NCI-H146 (cell line): Measurements from ENCODE around the gene UBR1.
"Not testable (repeated sequence)": the region's sequence is repeated elsewhere in the genome, so short reads cannot be mapped to it uniquely, and the experiment has no call there.

ENCODE experiments used
- DNase-seq: peaks from one replicate; lab custom pipeline; 2025; lab: John Stamatoyannopoulos, UW

Gene UBR1

DNA sequence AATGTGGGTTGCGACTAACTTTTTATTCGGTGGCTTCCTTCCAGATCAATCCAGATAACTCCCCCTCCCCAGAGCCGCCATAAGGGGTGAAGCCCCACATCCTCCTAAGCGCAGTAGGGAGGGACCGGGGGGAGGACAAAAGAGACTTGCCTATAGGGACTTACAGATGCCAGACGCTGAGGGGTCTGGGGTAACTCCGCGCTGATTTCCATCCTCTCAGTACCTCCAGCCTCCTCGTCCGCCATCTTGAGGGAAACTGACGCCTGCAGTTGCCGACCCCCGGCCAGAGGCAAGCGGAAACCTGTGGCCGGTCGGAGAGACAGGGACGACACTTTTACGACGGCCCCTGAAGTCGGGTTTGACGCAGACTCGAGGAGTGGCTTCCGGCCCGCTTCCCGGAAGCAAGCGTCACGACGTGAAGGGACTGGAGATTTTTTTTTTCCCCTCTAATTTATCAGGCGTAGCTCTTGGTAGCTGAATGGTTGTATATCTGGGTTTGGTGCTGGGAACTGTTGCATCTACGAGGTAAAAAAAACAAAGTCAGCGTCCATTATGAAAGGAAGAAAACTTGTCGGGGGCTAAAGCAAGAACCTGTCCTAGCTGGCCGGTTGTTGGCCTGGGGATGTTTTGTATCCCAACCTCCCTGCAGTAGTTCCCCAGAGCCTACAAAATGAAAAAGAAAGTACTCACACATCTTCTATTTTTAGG is at the start of gene UBR1:
TSS of gene UBR1 (minus strand) at position 261 of the 708 bp plus-strand sequence. CDS start at position 245, 16 bp downstream.
- DNase-seq: peak; percentile 82

DNA sequence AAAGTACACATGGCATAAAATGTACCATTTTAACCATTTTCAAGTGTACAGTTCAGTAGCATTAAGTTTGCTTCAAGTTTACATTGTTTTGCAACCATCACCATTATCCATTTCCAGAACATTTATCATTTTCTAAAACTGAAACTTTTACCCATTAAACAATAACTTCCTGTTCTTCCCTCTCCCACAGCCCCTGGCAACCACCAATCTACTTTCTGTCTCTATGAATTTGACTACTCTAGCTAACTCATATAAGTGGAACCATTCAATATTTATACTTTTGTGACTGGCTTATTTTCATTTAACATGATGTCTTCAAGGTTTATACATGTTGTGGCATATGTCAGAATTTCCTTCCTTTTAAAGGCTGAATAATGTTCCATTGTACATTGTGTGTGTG is 47.4 kb upstream of the UBR1 start:
- no peak for DNase-seq

DNA sequence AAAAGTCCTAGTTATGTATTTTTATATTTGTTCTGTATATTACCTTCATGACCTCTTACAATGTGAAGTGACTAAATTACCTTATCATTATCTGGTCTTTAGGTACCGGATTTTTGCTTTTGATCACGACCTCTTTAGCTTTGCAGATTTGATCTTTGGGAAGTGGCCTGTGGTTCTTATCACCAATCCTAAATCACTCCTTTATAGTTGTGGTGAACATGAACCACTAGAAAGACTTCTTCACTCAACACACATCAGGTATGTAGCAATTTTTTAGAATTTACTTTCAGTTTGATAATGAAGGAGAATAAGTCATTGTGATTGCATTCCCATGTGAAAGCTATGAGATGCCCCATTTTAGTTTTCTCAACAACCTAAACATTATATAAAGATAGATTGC is 45.9 kb upstream of the UBR1 start:
- no peak for DNase-seq

DNA sequence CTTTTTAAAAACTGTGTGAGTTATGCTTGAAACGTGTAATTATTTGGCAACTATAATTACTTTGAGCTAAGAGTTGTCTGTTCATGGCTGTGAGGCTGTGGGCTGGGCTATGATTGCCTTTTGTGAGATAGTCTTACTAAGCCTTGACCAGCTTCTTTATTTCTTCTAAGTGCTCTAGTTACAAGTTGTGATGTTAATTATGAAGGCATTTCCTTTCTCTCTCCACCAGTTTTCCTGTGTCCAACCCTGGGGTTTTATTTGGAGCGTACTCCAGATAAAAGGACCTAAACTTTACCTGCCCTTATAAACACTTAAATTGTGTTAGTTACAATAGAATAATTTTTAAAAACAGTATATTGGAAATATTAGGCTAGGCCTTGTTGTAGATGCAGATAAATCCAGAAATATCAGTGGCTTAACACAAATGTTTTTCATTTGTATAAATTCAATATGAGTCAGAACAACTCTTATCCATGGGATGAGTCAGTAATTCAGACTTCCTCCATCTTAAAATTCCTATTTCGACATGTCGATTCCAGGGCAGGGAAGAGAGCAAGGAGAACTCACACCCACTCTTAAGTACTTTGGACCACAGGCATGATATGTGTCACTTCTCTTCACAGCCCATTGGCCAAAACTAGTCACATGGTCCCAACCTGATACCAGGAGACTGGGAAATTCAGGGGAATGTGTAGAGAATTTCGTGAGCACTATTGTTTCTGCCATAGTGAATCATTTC is 44.5 kb upstream of the UBR1 start:
- DNase-seq: no peak

DNA sequence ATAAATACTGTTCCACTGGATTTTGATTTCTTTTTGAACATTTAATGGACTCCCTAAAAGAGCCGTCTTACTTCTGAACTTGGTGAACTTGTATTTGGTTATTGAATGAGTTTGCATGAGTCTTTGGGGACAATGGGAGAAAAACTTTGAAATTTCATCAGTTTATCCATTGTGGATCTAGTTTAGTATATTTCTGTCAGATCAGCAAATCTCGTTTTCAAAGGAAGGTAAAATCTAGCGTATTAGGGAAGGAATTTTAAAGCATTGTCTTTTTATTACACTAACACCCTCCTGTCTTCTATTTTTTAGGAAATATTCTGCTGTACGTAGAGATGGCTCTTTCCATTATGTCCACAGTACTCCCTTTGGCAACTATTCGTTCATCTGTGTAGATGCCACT is 40.3 kb upstream of the UBR1 start:
- DNase-seq: no peak

DNA sequence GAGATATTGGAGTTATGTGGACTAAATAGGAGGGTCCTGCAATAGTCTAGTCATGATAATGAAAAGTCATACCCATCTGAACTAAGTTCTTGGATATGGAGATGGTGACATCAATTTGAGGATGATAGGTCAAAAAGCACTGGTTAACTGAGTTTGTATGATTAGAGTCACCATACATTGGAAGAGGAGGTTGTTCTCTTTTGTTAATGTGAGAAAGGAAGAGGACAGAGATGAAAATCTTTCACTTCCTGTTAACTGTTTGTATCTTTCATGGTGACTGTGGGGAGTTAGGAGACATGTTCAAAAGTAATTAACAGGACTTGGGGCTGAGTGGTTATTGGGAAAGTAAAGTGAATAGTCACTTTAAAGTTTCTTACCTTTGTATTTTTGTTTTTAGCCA is 38.7 kb upstream of the UBR1 start:
- DNase-seq: no peak

DNA sequence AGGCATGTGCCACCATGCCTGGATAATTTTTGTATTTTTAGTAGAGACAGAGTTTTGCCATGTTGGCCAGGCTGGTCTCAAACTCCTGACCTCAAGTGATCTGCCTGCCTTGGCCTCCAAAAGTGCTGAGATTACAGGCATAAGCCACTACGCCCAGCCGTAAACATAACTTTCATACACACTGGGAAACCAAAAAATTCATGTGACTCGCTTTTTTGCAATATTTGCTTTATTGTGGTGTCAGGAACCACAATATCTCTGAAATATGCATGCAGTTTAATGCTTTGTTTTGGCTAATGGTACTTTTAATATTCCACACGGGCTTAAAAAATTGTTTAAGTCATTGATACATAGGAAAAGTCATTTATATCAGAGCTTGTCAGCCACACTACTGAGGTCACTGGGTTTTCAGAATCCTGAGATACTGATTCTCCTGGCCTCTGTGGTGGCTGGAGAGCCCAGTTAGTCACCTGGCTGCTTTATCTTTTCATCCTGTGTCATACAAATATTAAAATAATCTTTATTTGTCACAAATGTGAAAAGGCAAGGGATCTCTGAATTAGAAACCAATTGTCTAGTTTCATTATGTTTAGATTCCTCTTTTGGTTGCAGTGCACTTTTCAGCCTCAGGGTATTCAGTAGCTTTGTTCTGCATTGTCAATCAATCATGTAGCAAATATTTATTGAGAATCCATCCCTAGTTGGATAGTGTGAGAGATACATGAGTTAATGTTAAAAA is 37.5 kb upstream of the UBR1 start:
- DNase-seq: no peak

DNA sequence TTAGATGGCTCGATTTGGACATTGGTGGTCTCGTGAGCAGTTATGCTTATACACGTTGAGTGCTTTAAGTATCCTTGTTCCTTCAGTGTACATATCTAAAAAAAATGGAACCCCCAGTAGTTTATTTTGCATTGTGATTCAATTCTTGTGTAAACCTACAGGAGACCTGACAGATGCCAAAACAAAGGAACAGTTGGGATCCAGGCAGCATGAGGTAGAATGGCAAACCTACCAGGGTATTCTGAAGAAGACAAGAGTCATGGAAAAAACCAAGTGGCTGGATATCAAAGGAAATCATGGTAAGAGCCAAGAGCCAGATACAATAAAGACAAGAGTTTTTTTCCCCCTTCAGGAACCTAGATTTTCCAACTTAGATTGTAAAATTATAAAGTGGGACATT is 29.5 kb upstream of the UBR1 start:
- DNase-seq: peak; percentile 74

DNA sequence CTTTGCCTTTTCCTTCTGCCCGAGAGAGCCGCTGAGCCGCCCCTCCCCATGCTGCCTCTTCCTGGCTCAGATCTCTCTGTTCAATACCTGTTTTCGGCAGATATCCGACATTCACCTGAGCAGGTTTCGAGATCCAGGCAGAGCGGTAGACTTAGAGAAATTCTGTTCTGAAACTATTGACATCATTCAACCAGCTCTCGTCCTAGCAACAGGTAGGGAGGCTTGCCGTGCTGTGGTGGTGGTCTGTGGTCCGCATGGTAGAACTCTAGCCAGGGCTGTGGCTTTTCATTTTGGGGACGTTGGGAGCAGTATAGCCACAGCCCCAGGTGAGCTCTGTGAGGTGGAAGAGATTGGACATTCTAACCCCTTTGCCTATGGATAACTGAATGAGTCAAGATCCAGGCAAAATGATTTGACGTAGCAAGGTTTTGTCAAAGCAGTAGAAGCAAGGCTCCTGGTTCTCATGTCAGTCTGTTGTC is 28.4 kb upstream of the UBR1 start:
- DNase-seq: peak; percentile 42

DNA sequence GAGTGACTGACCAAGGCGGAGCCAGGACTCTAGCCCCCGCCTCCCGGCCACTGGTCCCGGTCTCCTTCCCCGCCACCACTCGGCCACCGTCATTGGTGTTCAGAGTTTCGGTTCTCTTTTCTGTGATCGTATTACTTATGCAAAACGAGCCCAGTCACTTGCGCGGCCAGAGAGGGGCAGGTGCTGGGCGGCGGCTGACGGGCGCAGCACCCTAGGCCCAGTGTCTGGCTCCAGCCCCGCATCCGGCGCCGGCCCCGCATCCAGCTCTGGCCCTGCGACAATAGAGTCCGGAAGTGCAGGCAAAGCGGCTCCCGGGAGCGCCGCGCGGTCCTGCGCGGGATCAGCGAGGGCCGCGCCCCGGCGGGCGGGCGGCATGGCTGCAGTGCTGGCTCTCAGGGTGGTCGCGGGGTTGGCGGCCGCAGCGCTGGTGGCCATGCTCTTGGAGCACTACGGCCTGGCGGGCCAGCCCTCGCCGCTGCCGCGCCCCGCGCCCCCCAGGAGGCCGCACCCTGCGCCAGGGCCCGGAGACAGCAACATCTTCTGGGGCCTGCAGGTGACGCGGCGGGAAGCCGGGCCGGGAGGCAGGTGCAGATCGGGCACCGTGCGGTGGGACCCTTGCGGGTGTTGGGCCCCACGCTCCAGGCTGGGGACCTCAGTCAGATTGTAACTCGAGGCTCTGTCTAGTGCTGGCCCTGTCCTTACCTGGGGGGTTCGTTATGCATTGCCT is 27.8 kb upstream of the UBR1 start, which contains the start of gene TMEM62:
TSS of gene TMEM62 (plus strand) at position 157 of the 727 bp plus-strand sequence. CDS start at position 374, 217 bp downstream.
- DNase-seq: peak; percentile 83

DNA sequence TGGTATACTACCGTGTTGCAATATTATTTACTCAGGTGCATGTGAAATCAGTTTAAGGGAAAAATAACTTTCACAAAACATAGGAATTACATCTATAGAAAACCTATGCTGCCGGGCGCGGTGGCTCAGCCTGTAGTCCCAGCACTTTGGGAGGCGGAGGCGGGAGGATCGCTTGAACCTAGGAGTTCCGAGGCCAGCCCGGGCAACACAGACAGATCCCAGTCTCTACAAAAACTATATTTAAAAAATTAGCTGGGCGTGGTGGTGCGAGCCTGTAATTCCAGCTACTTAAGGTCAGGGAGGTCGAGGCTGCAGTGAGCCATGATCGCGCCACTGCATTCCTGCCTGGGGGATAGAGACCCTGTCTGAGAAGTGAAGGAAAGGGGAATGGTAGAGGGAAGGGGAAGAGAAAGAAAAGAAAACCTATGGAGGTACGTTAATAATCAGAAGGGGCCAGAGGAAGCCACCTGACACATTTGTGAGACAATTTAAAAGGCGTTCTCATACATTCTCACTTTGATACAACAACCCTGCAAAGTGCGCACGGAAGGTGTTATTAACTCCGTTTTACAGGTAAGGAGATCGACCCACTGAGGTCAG is 27.1 kb upstream of the UBR1 start:
- DNase-seq: peak; percentile 20

DNA sequence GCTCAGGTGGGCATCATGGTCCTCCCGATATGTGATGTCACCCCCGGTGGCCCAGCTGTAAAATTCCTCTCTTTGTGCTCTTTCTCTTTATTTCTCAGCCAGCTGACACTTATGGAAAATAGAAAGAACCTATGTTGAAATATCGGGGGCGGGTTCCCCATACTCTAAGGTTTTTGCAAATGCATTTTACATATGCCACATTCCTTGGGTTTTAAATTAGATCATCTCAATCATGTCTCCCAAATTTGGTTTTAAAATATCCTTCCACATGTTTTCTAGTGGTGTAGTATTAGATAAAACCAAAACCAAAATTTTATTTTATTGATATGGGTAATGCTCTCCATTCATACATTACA is 23.1 kb upstream of the UBR1 start:
- no peak for DNase-seq

DNA sequence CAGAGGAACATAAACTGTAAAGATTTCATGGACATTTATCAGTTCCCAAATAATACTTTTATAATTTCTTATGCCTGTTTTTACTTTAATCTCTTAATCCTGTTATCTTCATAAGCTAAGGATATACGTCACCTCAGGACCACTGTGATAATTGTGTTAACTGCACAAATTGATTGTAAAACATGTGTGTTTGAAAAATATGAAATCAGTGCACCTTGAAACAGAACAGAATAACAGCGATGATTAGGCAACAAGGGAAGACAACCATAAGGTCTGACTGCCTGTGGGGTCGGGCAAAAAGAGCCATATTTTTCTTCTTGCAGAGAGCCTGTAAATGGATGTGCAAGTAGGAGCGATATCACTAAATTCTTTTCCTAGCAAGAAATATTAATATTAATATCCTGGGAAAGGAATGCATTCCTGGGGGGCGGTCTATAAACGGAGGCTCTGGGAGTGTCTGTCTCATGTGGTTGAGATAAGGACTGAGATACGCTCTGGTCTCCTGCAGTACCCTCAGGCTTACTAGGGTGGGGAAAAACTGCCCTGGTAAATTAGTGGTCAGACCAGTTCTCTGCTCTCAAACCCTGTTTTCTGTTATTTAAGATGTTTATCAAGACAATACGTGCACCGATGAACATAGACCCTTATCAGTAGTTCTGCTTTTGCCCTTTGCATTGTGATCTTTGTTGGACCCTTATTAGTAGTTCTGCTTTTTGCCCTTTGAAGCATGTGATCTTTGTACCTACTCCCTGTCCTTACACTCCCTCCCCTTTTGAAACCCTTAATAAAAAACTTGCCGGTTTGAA is 22.5 kb upstream of the UBR1 start:
- DNase-seq: not testable (repeated sequence)

DNA sequence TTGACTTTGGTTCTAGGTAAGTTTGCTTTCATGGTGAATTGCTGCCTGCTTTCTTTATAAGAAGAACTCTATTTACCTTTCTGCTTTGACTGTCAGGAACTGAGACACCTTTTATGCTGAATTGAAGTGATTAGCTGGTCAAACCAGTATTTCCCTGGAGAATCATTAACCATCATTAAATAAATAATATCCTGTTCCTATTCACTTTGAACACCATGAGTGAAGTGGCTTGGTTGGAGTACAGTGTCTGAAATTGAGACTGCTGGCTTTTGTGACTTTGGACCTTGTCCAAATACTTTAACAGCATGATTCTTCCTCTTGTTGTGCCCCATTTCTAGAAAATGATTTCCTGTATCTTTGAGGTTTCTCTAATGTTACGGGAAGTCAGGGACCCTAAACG is 21.9 kb upstream of the UBR1 start:
- DNase-seq: peak; percentile 43

DNA sequence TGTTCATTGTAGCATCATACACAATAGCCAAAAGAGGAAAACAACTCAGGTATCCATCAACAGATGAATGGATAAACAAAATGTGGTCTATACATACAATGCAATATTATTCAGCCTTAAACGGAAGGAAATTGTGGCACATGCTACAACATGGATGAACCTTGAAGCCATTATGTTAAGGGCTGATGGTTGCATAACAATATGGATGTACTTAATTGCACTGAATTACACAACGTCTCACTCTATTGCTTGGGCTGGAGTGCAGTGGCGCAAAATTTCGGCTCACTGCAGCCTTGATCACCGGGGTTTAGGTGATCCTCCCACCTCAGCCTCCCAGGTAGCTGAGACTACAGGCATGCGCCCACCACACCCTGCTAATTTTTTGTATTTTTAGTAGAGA is 20.5 kb upstream of the UBR1 start:
- DNase-seq: no peak

DNA sequence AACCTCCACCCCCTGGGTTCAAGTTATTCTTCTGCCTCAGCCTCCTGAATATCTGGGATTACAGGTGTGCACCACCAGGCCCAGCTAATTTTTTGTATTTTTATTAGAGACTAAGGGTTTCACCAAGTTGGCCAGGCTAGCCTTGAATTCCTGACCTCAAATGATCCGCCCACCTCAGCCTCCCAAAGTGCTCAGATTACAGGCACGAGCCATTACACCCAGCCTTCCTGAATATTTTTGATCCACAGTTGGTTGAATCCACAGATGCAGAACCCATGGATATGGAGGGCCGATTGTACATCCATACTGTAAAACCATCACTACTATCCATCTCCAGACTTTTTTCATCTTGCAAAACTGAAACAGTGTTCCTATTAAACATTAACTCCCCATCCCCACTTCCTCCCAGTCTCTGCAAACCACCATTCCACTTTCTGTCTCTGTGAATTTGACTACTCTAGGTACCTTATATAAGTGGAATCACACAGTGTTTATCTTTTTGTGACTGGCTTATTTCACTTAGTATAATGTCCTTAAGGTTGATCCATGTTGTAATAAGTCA is 19.3 kb upstream of the UBR1 start:
- no peak for DNase-seq

DNA sequence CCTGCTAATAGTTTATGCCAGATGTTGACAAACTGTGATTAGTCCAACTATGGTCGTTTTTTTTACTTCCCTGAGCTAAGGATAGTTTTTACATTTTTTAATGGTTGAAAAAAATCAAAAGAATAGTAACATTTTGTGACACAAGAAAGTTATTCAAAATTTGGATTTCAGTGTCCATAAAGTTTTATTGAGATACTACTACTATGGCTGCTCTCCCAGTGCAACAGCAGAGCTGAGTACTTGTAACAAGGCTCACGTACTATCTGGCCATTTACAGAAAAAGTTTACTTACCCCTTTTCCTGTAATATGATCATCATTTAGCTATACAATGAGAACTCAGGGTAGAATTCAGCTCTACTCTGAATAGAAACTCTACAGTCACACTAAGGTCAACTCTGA is 16.0 kb upstream of the UBR1 start:
- DNase-seq: no peak

DNA sequence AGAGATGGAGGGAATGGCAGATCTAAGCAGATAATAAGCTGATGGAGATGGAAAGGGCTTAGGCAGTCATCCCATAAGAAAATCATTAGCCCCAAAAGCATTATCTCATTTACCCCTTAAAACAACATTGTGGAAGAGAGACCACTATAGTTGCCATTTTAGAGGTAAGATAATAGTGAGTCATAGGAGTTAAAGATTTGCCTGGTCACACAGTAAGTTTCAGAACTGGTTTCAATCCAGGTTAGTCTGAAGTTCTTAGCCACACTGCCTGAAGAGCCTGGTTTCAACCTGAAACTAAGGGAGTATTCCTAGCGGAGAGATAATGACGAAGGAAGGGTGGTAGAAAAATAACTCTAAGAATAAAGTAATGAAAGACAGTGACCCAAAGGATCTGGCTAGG is 13.0 kb upstream of the UBR1 start:
- DNase-seq: no peak

DNA sequence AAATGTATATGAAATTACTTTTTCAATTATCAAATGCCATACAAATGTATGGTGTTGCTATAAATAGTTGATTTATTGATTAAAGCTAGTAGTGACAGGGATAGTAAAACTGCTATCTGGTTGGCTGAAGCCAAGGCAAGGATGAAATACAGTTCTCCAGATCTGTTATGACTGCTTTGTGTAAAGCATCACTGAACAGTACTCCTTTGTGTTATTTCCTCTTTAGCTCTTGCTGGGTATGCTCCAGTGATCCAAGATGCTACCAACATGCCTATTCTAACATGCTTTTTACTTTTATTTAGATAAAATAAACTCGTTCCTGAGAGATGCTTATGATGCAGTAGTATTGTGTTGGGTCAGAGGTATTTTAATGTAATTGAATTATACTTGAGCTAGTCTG is 12.4 kb upstream of the UBR1 start:
- DNase-seq: no peak

DNA sequence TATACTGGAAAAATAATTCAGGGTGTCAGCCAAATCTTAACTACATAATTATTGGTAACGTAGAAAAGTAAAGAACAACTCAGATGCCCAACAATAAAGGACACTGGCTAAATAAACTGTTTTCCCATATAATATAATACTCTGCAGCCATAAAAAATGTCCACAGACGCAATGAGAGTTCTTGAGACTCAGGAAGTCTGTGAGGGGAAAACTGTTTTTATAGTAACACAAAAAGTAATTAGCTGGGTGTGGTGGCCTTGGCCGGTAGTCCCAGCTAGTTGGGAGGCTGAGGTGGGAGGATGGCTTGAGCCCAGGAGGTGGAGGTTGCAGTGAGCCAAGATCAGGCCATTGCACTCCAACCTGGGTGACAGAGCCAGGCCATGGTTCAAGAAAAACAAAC is 5.5 kb upstream of the UBR1 start:
- DNase-seq: no peak

DNA sequence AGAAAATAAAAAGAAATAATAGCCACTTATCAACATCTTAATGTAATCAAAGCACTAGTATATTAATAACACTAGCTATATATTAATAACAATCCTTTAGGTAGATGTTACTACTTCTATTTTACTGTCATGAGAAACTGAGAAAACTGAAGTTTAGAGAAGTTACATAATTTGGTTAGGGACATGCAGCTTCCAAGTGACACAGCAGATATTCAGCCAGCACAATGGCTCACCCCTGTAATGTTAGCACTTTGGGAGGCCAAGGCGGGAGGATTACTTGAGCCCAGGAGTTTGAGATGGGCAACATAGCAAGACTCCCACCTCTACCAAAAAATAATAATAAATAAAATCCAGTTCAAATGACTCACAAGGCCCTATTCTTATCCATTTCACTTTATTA is 1.9 kb upstream of the UBR1 start:
- DNase-seq: no peak
